Memory B cell (primary cell): Measurements from ENCODE around the gene C1orf159.
A peak's percentile ranks its signal among the peaks of the same experiment; 100 is the strongest.

Experiments used
- ATAC-seq: fragments of 150-1000 bp; cut with Tn5 transposase; 2 replicates; pipeline ENCODE4 v1.10.0; 2021; ENCODE audit warnings: low read depth, mild to moderate bottlenecking, moderate library complexity
- DNase-seq, 2 donors: peaks; one replicate each; pipeline ENCODE4 v3.0.0; 2022; ENCODE audit warnings: low spot score in 2 of 2
- H3K27ac Mint-ChIP-seq: one replicate; pipeline ENCODE4 v1.8.0; 2022; ENCODE audit warnings: mild to moderate bottlenecking, moderate library complexity, mixed read lengths
- H3K27me3 Mint-ChIP-seq: one replicate; pipeline ENCODE4 v1.8.0; 2022; ENCODE audit warnings: mixed read lengths
- H3K36me3 Mint-ChIP-seq: one replicate; pipeline ENCODE4 v1.8.0; 2022; ENCODE audit warnings: mild to moderate bottlenecking, mixed read lengths
- H3K4me1 Mint-ChIP-seq: one replicate; pipeline ENCODE4 v1.8.0; 2022; ENCODE audit warnings: mixed read lengths
- H3K4me3 Mint-ChIP-seq: one replicate; pipeline ENCODE4 v1.8.0; 2022; ENCODE audit warnings: mild to moderate bottlenecking, moderate library complexity, mixed read lengths
- H3K9me3 Mint-ChIP-seq: one replicate; pipeline ENCODE4 v1.8.0; 2022; ENCODE audit warnings: mixed read lengths

The C1orf159 gene

GRCh38 chr1:1091344-1092148 is 24.3 kb downstream of the C1orf159 start:
- Mint-ChIP-seq H3K4me3 (no peak overlapping the region), H3K36me3 (peaks cover 1% of the 10 kb centered on the region), H3K4me1 (peaks cover 14% of the 10 kb centered on the region), H3K27ac (no peak overlapping the region), H3K27me3 (no peaks in the 10 kb centered on the region), H3K9me3 (no peaks in the 10 kb centered on the region)
- ATAC-seq (no peak), DNase-seq (no peak)

GRCh38 chr1:1090424-1091343 is 25.2 kb downstream of the C1orf159 start:
- no peak for DNase-seq
- Mint-ChIP-seq H3K27ac (no peak overlapping the region), H3K4me3 (no peak overlapping the region), H3K4me1 (peaks cover 14% of the 10 kb centered on the region), H3K9me3 (no peaks in the 10 kb centered on the region), H3K27me3 (no peaks in the 10 kb centered on the region), H3K36me3 (peaks cover 1% of the 10 kb centered on the region)
- no peak for ATAC-seq

GRCh38 chr1:1089731-1090423 is 26.0 kb downstream of the C1orf159 start:
- no peaks in the 10 kb centered on the region for H3K27me3 Mint-ChIP-seq
- ATAC-seq (no peak), DNase-seq (no peak)
- peaks cover 14% of the 10 kb centered on the region for H3K4me1 Mint-ChIP-seq
- H3K4me3 Mint-ChIP-seq, result no peak overlapping the region
- no peak overlapping the region for H3K27ac Mint-ChIP-seq
- H3K36me3 Mint-ChIP-seq, result peaks cover 1% of the 10 kb centered on the region
- no peaks in the 10 kb centered on the region for H3K9me3 Mint-ChIP-seq

GRCh38 chr1:1088801-1089680 is 26.8 kb downstream of the C1orf159 start:
- DNase-seq (no peak), ATAC-seq (no peak)
- H3K4me3 Mint-ChIP-seq, result no peak overlapping the region
- no peaks in the 10 kb centered on the region for H3K27me3 Mint-ChIP-seq
- H3K36me3 Mint-ChIP-seq, result peaks cover 1% of the 10 kb centered on the region
- H3K4me1 Mint-ChIP-seq, result peaks cover 14% of the 10 kb centered on the region
- H3K27ac Mint-ChIP-seq, result no peak overlapping the region
- H3K9me3 Mint-ChIP-seq, result no peaks in the 10 kb centered on the region

- DNase-seq (no peak), ATAC-seq (no peak)
- Mint-ChIP-seq H3K9me3 (no peaks in the 10 kb centered on the region), H3K36me3 (peaks cover 1% of the 10 kb centered on the region), H3K4me1 (peaks cover 10% of the 10 kb centered on the region), H3K4me3 (no peak overlapping the region), H3K27me3 (no peaks in the 10 kb centered on the region), H3K27ac (no peak overlapping the region)
Measured at GRCh38 chr1:1088029-1088800, 27.7 kb downstream of the C1orf159 start.

- no peak overlapping the region for H3K4me3 Mint-ChIP-seq
Measured at GRCh38 chr1:1087351-1088028, 28.4 kb downstream of the C1orf159 start.

GRCh38 chr1:1086911-1087341 is 29.0 kb downstream of the C1orf159 start:
- Mint-ChIP-seq H3K36me3 (peaks cover 1% of the 10 kb centered on the region), H3K4me3 (no peak overlapping the region), H3K9me3 (no peaks in the 10 kb centered on the region), H3K4me1 (peaks cover 5% of the 10 kb centered on the region), H3K27ac (no peak overlapping the region), H3K27me3 (no peaks in the 10 kb centered on the region)
- no peak for ATAC-seq
- no peak for DNase-seq

More at GRCh38 chr1:1087351-1088028, 28.4 kb downstream of the C1orf159 start:
- no peaks in the 10 kb centered on the region for H3K9me3 Mint-ChIP-seq
- no peak overlapping the region for H3K27ac Mint-ChIP-seq
- no peaks in the 10 kb centered on the region for H3K27me3 Mint-ChIP-seq
- peaks cover 5% of the 10 kb centered on the region for H3K4me1 Mint-ChIP-seq
- ATAC-seq (no peak), DNase-seq (no peak)
- peaks cover 1% of the 10 kb centered on the region for H3K36me3 Mint-ChIP-seq

- H3K27ac Mint-ChIP-seq, result no peak overlapping the region
Measured at GRCh38 chr1:1085911-1086841, 29.7 kb downstream of the C1orf159 start.

GRCh38 chr1:1085171-1085841 is 30.6 kb downstream of the C1orf159 start:
- no peak for ATAC-seq
- H3K27ac Mint-ChIP-seq, result no peak overlapping the region
- no peak for DNase-seq
- peaks cover 3% of the 10 kb centered on the region for H3K4me1 Mint-ChIP-seq
- no peaks in the 10 kb centered on the region for H3K9me3 Mint-ChIP-seq
- no peak overlapping the region for H3K4me3 Mint-ChIP-seq
- no peaks in the 10 kb centered on the region for H3K27me3 Mint-ChIP-seq
- peaks cover 1% of the 10 kb centered on the region for H3K36me3 Mint-ChIP-seq

More at GRCh38 chr1:1085911-1086841, 29.7 kb downstream of the C1orf159 start:
- Mint-ChIP-seq H3K4me3 (no peak overlapping the region), H3K36me3 (peaks cover 1% of the 10 kb centered on the region), H3K27me3 (no peaks in the 10 kb centered on the region), H3K4me1 (peaks cover 3% of the 10 kb centered on the region), H3K9me3 (no peaks in the 10 kb centered on the region)
- DNase-seq (no peak), ATAC-seq (no peak)

GRCh38 chr1:1084372-1085170 is 31.3 kb downstream of the C1orf159 start:
- Mint-ChIP-seq H3K36me3 (peaks cover 1% of the 10 kb centered on the region), H3K27me3 (no peaks in the 10 kb centered on the region), H3K4me1 (peaks cover 6% of the 10 kb centered on the region), H3K9me3 (no peaks in the 10 kb centered on the region), H3K27ac (no peak overlapping the region), H3K4me3 (no peak overlapping the region)
- DNase-seq (peak in 1 of 2 donors; percentile 12), ATAC-seq (no peak)
